ENCODE data around the gene HIPK2. TPM values are rescaled to one million over a fixed set of nuclear protein-coding genes. Genes with fewer than 3 reads are reported as not detected.

Gene HIPK2
- total RNA-seq, 6 donors from 2014 or later: 38.6 to 59.6 (median 45.9) TPM

GRCh38 chr7:139718141-139718540 is 59.7 kb downstream of the HIPK2 start:
- Histone ChIP-seq H3K27ac (peak overlapping the region in 2 of 4 donors; percentile 80), H3K9me3 (no peaks in the 10 kb centered on the region), H3K4me1 (peaks cover 46 to 67% (median 53%) of the 10 kb centered on the region in 4 donors)

DNA sequence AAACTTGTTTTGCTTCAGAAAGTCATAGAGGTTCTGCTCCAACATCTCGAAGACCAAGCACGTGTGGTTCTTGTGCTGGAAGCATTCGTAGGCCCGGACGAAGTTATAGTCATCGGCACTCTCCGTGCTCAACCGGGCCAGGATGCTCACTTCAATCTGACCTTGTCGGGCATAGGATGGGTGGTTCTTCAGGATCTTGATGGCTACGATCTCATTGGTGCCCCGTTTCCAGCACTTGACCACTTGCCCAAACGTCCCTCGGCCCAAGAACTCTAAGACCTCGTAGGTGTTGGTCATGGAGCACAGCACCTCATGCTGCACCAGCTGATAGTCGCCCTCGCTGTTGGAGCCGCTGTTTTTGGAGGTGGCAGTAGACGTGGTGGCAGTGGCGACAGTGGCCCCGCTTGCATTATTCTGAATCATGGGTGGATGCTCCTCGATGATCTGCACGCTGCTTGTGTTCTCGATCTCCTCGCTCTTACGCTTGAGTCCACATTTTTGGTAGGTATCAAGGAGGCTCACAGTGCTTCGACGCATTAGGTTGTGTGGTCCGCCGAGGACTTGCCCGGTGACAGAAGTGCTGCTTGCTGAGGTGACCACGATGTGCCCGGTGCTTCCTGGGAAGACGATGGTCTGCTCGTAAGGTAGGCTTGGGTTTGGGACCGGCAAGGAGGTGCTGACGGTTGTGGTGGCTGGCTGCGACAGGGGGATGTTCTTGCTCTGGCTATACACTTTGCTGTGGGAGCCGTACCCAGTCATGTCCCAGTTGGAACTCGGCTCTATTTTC is 61.4 kb downstream of the HIPK2 start:
- Histone ChIP-seq H3K36me3 (peaks cover 0 to 49% (median 29%) of the 10 kb centered on the region in 4 donors), H3K9me3 (no peaks in the 10 kb centered on the region), H3K4me1 (peaks cover 28 to 53% (median 36%) of the 10 kb centered on the region in 4 donors), H3K4me3 (no peak overlapping the region), H3K27ac (no peak overlapping the region), H3K27me3 (no peaks in the 10 kb centered on the region)
- no peak for DNase-seq
- no peak for ATAC-seq (ENCODE audit: low FRiP score in 2 of 2)
- WGBS, 2 donors: 96 to 98% methylated on average over 30 to 39 of the region's 39 CpGs
- TF ChIP-seq EP300 (IDR thresholded peaks at IDR 0.05): no peak
- no peak for TF ChIP-seq POLR2AphosphoS5 (IDR thresholded peaks at IDR 0.05)
- no peak for TF ChIP-seq POLR2A (IDR thresholded peaks at IDR 0.05)
- no peak for TF ChIP-seq CTCF (IDR thresholded peaks at IDR 0.05)

More at GRCh38 chr7:139718141-139718540, 59.7 kb downstream of the HIPK2 start:
- Histone ChIP-seq H3K36me3 (peaks cover 0 to 37% (median 27%) of the 10 kb centered on the region in 4 donors), H3K27me3 (no peaks in the 10 kb centered on the region), H3K4me3 (no peak overlapping the region)
- TF ChIP-seq EP300 (IDR thresholded peaks at IDR 0.05): no peak
- DNase-seq (no peak), ATAC-seq (ENCODE audit: low FRiP score in 2 of 2) (no peak)

DNA sequence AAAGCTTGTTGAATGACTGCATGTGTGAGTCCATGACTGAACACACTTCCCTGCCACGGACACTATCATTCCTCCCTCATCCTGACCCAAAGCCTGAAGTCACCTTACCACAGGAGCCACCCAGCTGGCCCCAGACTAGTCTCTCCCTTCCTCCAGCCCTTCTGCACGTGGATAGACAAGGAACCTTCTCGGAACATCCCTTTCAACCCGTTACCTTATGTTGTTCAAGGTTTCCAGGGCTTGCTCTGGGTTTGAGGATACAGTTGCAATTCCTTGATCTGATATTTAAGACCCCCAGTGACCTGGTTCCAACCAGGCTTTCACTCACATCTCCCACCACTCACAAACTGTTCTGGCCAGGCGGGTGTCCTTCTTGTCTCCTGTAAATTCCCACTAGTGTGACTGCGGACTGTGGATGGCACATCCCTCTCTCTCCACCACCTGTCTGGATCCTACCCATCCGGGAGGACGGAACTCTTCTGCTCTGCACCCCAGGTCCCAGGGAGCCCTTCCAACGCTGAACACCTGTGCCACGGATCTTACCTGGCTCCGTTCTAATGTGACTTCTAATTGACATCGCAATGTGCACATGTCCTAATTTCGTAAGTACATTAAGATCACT is 62.5 kb downstream of the HIPK2 start:
- Histone ChIP-seq H3K9me3 (no peaks in the 10 kb centered on the region), H3K4me3 (no peak overlapping the region), H3K36me3 (peaks cover 0 to 49% (median 29%) of the 10 kb centered on the region in 4 donors), H3K27ac (peak overlapping the region; percentile 19 to 80 (median 78)), H3K27me3 (no peaks in the 10 kb centered on the region), H3K4me1 (peaks cover 18 to 42% (median 26%) of the 10 kb centered on the region in 4 donors)
- ATAC-seq (ENCODE audit: low FRiP score in 2 of 2) (no peak), DNase-seq (no peak)
- no peak for TF ChIP-seq POLR2A (IDR thresholded peaks at IDR 0.05)
- TF ChIP-seq CTCF (IDR thresholded peaks at IDR 0.05): no peak
- TF ChIP-seq EP300 (IDR thresholded peaks at IDR 0.05): no peak
- no peak for TF ChIP-seq POLR2AphosphoS5 (IDR thresholded peaks at IDR 0.05)
- 97 to 98% methylated on average over 13 of the region's 13 CpGs for WGBS, 2 donors

GRCh38 chr7:139714163-139714901 is 63.5 kb downstream of the HIPK2 start:
- ATAC-seq (ENCODE audit: low FRiP score in 2 of 2) (peak; percentile 53 to 55), DNase-seq (peak; percentile 59 to 68)
- Histone ChIP-seq H3K36me3 (peaks cover 0 to 49% (median 29%) of the 10 kb centered on the region in 4 donors), H3K27ac (peak overlapping the region; percentile 27 to 80 (median 78)), H3K27me3 (no peaks in the 10 kb centered on the region), H3K9me3 (no peaks in the 10 kb centered on the region), H3K4me1 (peaks cover 10 to 33% (median 23%) of the 10 kb centered on the region in 4 donors), H3K4me3 (no peak overlapping the region)
- peak in 1 of 4 donors; percentile 23 for TF ChIP-seq POLR2A (IDR thresholded peaks at IDR 0.05)
- no peak for TF ChIP-seq CTCF (IDR thresholded peaks at IDR 0.05)
- no peak for TF ChIP-seq POLR2AphosphoS5 (IDR thresholded peaks at IDR 0.05)
- 64 to 68% methylated on average over 22 to 23 of the region's 23 CpGs for WGBS, 2 donors
